GM19043 (cell line): Measurements from ENCODE around the gene IRAK2.
A peak's percentile ranks its signal among the peaks of the same experiment; 100 is the strongest.

Experiments used
- ATAC-seq: cut with Tn5 transposase; IDR thresholded peaks from one replicate; pipeline ENCODE4 v1.9.1; 2021; ENCODE audit warnings: low read depth; ENCODE audit not compliant: unreplicated experiment

IRAK2 gene

DNA sequence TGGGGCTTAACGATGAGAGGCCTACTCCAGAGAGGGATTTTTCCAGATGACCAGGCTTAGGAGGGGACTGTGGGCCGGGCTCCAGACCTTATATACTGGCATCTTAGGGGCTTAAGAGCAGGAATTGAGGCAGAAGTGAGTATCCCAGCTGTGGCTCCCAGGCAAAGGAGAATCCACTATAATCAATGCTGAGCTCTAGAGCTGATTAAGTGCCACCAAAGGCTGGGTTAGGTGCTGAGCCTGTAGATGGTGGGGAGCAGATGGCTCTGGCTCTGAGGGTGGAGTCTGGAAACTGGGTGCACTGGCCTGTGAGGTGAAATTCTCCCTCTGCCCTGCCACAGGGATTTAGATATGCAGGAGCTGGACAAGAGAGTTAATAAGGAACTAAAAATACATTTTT, 23.2 kb downstream of the IRAK2 start:
- ATAC-seq = no peak

GRCh38 chr3:10188804-10189556, 24.3 kb downstream of the IRAK2 start:
- no peak for ATAC-seq

DNA sequence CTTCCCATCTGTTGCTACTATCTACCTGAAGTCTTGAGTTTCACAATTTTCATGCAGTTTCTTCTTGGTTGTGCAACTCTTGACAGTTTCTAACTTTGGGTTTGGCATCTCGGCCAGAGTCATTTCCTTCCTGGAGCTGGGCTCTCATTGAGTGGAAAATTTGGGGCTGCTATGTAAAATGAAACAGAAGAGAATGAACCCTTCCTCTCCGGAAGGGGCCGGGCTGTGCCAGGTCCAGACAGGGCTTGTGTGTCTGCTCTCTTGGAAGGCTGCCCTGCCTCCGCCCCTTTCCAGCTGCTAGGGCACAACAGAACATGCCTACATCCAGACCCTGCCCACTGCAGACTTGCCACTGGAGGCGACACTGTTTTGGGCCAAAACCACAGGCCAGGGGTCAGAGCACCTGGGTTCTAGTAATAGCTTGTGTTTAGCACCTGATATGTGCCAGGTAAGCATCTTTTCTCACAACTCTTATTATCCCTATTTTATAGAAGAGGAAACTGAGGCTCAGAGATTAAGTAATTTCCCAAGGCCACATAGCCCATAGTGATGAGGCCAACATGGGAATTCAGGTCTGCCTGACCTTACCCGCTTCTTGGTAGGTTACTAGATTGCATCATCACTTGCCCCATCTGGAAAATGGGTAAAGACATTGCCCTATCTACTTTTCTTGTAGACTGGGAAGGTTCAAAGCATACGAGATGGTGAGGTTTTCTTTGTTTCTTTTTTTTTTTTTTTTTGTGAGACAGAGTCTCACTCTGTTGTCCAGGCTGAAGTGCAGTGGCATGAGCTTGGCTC, 25.0 kb downstream of the IRAK2 start:
- ATAC-seq = no peak

DNA sequence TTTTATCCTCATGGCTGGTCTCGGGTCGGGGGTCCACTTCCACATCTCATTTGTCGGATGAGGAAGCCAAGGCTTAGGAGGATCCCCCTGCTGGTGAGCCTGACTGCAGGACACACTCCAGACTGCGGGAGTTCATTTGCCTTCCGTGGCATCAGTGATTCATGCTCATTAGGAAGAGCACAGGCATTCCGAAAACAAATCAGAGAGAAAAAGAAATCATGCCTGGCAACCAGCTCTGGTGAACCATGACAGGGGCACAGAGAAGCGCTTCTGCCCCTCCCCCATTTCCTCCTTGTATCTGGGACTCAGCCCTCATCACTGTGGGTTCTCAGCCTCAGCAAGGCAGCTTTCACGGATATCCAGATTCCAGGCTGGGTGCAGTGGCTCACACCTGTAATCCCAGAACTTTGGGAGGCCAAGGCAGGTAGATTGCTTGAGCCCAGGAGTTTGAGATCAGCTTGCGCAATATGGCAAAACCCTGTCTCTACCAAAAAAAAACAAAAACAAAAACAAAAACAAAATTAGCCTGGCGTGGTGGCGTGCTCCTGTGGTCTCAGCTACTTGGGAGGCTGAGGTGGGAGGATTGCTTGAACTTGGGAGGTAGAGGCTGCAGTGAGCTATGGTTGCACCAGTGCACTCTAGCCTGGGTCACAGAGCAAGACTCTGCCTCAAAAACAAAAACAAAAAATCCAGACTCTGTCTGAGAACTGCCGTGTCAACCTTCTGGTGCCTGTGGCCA, 28.4 kb downstream of the IRAK2 start:
- ATAC-seq = peak; percentile 35

- no peak for ATAC-seq
Observed at GRCh38 chr3:10193692-10194327, 29.1 kb downstream of the IRAK2 start.

GRCh38 chr3:10194328-10195071, 29.8 kb downstream of the IRAK2 start:
- ATAC-seq = no peak

DNA sequence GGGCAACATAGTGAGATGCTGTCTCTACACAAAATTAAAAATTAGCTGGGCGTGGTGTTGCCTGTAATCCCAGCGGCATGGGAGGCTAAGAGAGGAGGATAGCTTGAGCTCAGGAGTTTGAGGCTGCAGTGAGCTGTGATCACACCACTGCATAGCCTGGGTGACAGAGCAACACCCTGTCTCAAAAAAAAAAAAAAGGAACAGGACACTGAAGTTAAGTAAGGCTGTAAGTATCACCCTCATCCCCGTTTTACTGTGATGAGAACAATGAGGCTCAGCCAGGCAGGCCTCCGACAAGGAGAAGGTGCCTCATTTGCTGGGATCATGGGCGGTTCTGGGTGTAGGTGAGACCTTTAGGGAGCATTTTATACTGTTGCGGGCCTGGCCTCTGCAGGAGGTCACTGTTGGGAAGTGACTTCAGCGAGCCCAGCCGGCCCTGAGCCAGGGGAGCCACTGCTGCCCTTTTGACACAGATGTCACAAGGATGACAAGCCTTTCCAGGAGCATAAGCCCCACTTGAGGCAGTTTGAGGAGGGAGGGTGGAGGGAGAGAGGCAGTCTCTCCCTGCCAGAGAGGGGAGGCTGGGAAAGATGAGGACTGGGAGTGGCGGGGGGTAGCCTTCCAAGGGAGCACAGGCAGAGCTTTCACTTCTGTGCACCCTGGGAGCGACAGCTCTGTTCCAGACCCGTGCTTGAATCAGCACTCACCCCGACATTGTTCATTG, 30.8 kb downstream of the IRAK2 start:
- ATAC-seq = no peak

GRCh38 chr3:10196389-10197052, 31.8 kb downstream of the IRAK2 start:
- ATAC-seq = no peak

GRCh38 chr3:10198226-10198625, 33.5 kb downstream of the IRAK2 start:
- no peak for ATAC-seq

GRCh38 chr3:10198761-10199649, 34.3 kb downstream of the IRAK2 start:
- ATAC-seq = peak; percentile 79

GRCh38 chr3:10204921-10205320, 40.2 kb downstream of the IRAK2 start:
- no peak for ATAC-seq

DNA sequence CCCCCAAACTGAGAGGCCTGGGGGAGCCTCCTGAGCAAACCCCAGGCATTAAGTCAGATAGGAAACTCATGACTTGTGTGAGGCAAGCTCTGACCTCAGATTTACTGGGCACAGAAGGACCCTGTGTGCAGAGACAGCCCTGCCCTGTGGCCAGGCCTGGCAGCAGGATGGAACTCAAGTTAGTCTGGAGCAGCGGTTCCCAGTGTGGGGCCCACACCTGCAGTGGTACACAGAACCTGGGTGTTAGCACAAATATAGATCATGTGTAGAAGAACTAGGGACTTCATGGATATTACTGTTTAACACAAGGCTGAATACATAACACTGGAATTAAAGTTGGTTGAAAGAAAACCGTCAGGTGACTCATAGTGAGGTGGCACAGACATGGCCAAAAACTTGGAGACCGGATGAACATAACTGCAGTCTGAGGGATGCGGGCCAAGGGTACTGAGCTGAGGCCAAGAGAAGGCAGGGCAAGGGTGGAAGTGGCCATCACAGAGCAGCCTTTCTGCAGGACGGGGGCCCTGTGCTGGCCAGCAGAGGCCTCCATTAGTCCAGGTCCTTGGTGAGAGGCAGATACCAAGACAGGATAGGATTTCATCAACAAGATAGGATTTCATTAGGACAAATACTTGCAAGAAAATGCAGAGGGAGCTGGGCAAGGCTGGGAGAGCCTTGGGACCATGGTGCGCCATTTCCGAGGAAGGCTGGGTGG, 40.9 kb downstream of the IRAK2 start:
- ATAC-seq = no peak

- no peak for ATAC-seq
Observed at GRCh38 chr3:10206166-10206511, 41.4 kb downstream of the IRAK2 start.

DNA sequence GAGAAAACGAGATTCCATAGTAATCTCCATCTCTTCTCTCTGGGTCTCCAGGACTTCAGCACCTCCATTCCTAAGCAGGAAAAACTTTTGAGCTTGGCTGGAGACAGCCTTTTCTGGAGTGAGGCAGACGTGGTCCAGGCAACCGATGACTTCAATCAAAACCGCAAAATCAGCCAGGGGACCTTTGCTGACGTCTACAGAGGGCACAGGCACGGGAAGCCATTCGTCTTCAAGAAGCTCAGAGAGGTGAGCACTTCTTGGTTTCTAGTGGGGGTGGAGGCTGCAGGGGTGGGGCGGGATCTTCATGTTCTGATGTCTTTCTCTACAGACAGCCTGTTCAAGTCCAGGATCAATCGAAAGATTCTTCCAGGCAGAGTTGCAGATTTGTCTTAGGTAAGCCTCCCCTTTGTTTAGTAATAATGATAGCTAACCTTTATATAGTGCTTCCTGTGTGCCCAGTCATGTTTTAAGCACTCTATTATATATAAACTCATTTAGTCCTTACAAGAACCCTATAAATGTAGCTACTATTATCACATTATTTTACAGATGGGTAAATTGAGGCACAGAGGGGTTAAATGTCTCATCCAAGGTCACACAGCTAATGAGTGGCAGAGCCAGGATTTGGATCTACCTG, 48.6 kb downstream of the IRAK2 start:
- ATAC-seq = no peak

GRCh38 chr3:10215578-10216368, 51.1 kb downstream of the IRAK2 start:
- no peak for ATAC-seq

GRCh38 chr3:10217359-10217758, 52.6 kb downstream of the IRAK2 start:
- no peak for ATAC-seq
